Glomerular visceral epithelial cell (primary cell): ENCODE results near the gene IAPP.
"Not testable (repeated sequence)": the region's sequence is repeated elsewhere in the genome, so short reads cannot be mapped to it uniquely, and the experiment has no call there.

ENCODE experiments used
- DNase-seq: peaks from one replicate; pipeline ENCODE4 v3.0.0-alpha.2; 2016; ENCODE audit errors: extremely low spot score

IAPP gene

GRCh38 chr12:21379218-21379617 lies 6.5 kb downstream of the IAPP start:
- no peak for DNase-seq

- DNase-seq: not testable (repeated sequence)
Measured at GRCh38 chr12:21381320-21381719, 8.6 kb downstream of the IAPP start.

GRCh38 chr12:21384261-21384660 lies 11.6 kb downstream of the IAPP start:
- DNase-seq: no peak

GRCh38 chr12:21387174-21387573 lies 14.5 kb downstream of the IAPP start:
- DNase-seq: no peak

GRCh38 chr12:21392384-21392783 lies 19.7 kb downstream of the IAPP start:
- no peak for DNase-seq

GRCh38 chr12:21394828-21395626 lies 22.3 kb downstream of the IAPP start:
- DNase-seq: not testable (repeated sequence)

- DNase-seq: no peak
Measured at GRCh38 chr12:21413369-21414277, 40.9 kb downstream of the IAPP start.

GRCh38 chr12:21416511-21417121 lies 43.9 kb downstream of the IAPP start:
- DNase-seq: peak; percentile 30

- peak; percentile 22 for DNase-seq
Measured at GRCh38 chr12:21418398-21418797, 45.7 kb downstream of the IAPP start.

- DNase-seq: not testable (repeated sequence)
Measured at GRCh38 chr12:21419009-21419699, 46.5 kb downstream of the IAPP start.

- no peak for DNase-seq
Measured at GRCh38 chr12:21428241-21428640, 55.5 kb downstream of the IAPP start.
